ENCODE results near the gene TBRG4. TPM values are rescaled to one million over a fixed set of nuclear protein-coding genes. Genes with fewer than 3 reads are reported as not detected.

TBRG4 gene
- polyA plus RNA-seq, 3 donors, result 32.7 to 42.2 (median 38.4) TPM

- peaks cover 45 to 52% of the 10 kb centered on the region in 2 donors for H3K36me3 Mint-ChIP-seq
- peaks cover 1 to 2% (median 2%) of the 10 kb centered on the region in 3 donors for H3K27me3 Mint-ChIP-seq (ENCODE audit: low read depth in 3 of 3)
- peaks cover 59% of the 10 kb centered on the region for H4K20me1 ChIP-seq (ENCODE audit: insufficient read depth, low read length)
- H3K4me1 ChIP-seq (ENCODE audit: control insufficient read depth in 1 of 2, insufficient read depth in 2 of 2, low read length in 2 of 2), result no peaks in the 10 kb centered on the region
- no peak for DNase-seq
- H3K27ac ChIP-seq (ENCODE audit: low read depth in 1 of 2, low read length in 2 of 2), result no peak overlapping the region
- no peaks in the 10 kb centered on the region for H3K27me3 ChIP-seq (ENCODE audit: control insufficient read depth in 2 of 2, insufficient read depth in 2 of 2, low read length in 2 of 2)
- no peak overlapping the region for H3K9ac ChIP-seq (ENCODE audit: insufficient read depth, low read length, poor library complexity, severe bottlenecking)
- no peaks in the 10 kb centered on the region for H3K9me3 Mint-ChIP-seq
- H3K79me2 ChIP-seq (ENCODE audit: insufficient read depth, low read length), result no peaks in the 10 kb centered on the region
- no peaks in the 10 kb centered on the region for H3K4me1 Mint-ChIP-seq
- no peak overlapping the region for H3K4me3 Mint-ChIP-seq
- peaks cover 46 to 54% of the 10 kb centered on the region in 2 donors for H3K36me3 ChIP-seq (replicated peaks in 1 of 2; ENCODE audit: control insufficient read depth in 1 of 2, insufficient read depth in 2 of 2, low read length in 2 of 2)
- peak overlapping the region in 1 of 7 donors; percentile 64 for H3K27ac Mint-ChIP-seq
- H3K4me2 ChIP-seq (replicated peaks; ENCODE audit: extremely low read depth, low read length, poor library complexity, severe bottlenecking), result no peak overlapping the region
- H2AFZ ChIP-seq (ENCODE audit: insufficient read depth, low read depth, low read length, poor library complexity, severe bottlenecking), result no peak overlapping the region
- intact Hi-C loops (cut with micrococcal nuclease), result no loop called here
- TF ChIP-seq, protein P1, sequence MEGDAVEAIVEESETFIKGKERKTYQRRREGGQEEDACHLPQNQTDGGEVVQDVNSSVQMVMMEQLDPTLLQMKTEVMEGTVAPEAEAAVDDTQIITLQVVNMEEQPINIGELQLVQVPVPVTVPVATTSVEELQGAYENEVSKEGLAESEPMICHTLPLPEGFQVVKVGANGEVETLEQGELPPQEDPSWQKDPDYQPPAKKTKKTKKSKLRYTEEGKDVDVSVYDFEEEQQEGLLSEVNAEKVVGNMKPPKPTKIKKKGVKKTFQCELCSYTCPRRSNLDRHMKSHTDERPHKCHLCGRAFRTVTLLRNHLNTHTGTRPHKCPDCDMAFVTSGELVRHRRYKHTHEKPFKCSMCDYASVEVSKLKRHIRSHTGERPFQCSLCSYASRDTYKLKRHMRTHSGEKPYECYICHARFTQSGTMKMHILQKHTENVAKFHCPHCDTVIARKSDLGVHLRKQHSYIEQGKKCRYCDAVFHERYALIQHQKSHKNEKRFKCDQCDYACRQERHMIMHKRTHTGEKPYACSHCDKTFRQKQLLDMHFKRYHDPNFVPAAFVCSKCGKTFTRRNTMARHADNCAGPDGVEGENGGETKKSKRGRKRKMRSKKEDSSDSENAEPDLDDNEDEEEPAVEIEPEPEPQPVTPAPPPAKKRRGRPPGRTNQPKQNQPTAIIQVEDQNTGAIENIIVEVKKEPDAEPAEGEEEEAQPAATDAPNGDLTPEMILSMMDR (IDR thresholded peaks at IDR 0.05), result no peak
- no peak overlapping the region for H3K4me3 ChIP-seq (replicated peaks in 1 of 3; ENCODE audit: low read depth in 2 of 3, low read length in 3 of 3)
- no peaks in the 10 kb centered on the region for H3K9me3 ChIP-seq (replicated peaks in 1 of 2; ENCODE audit: control insufficient read depth in 1 of 2, insufficient read depth in 1 of 2, low read length in 2 of 2)
- 91% methylated on average over 8 of the region's 9 CpGs for WGBS (ENCODE audit: insufficient coverage)
These were observed 33.9 kb downstream of the TBRG4 start for GRCh38 chr7:45077579-45077978.

DNA sequence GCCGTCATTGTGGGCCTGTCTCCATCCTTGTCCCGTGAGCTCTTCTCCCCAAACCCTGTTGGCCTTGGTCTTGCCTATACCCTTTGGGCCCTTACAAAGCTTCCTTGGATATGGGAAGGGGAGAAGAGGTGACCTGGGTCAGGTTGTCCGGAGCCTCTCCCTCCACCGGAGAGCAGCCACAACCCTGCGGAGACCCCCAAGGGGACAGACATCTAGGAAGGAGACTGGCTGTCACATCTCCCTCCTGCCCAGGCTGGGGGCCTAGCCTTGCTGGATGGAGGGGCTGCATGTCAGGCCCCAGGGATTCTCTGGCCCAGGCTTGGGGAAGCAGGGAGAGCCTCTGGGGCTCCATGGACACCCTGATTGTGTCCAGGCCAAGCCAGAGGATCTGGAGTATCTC lies 34.6 kb downstream of the TBRG4 start:
- peaks cover 52 to 58% of the 10 kb centered on the region in 2 donors for H3K36me3 Mint-ChIP-seq

More for the DNA sequence above, 34.6 kb downstream of the TBRG4 start:
- H4K20me1 ChIP-seq (ENCODE audit: insufficient read depth, low read length), result peaks cover 66% of the 10 kb centered on the region
- H3K27me3 ChIP-seq (ENCODE audit: control insufficient read depth in 2 of 2, insufficient read depth in 2 of 2, low read length in 2 of 2), result no peaks in the 10 kb centered on the region
- no peak overlapping the region for H3K27ac ChIP-seq (ENCODE audit: low read depth in 1 of 2, low read length in 2 of 2)
- Mint-ChIP-seq H3K27ac (peak overlapping the region in 1 of 7 donors; percentile 60), H3K9me3 (no peaks in the 10 kb centered on the region), H3K4me1 (peaks cover 5% of the 10 kb centered on the region), H3K4me3 (no peak overlapping the region), H3K27me3 (ENCODE audit: low read depth in 3 of 3) (peaks cover 0 to 2% (median 2%) of the 10 kb centered on the region in 3 donors)
- no peak for DNase-seq
- intact Hi-C loops (cut with micrococcal nuclease), result no loop called here
- no peaks in the 10 kb centered on the region for H3K9me3 ChIP-seq (replicated peaks in 1 of 2; ENCODE audit: control insufficient read depth in 1 of 2, insufficient read depth in 1 of 2, low read length in 2 of 2)
- H3K9ac ChIP-seq (ENCODE audit: insufficient read depth, low read length, poor library complexity, severe bottlenecking), result no peak overlapping the region
- no peak overlapping the region for H2AFZ ChIP-seq (ENCODE audit: insufficient read depth, low read depth, low read length, poor library complexity, severe bottlenecking)
- peaks cover under 1 to 6% of the 10 kb centered on the region in 2 donors for H3K4me1 ChIP-seq (ENCODE audit: control insufficient read depth in 1 of 2, insufficient read depth in 2 of 2, low read length in 2 of 2)
- H3K79me2 ChIP-seq (ENCODE audit: insufficient read depth, low read length), result no peaks in the 10 kb centered on the region
- H3K36me3 ChIP-seq (replicated peaks in 1 of 2; ENCODE audit: control insufficient read depth in 1 of 2, insufficient read depth in 2 of 2, low read length in 2 of 2), result peaks cover 52 to 61% of the 10 kb centered on the region in 2 donors
- H3K4me3 ChIP-seq (replicated peaks in 1 of 3; ENCODE audit: low read depth in 2 of 3, low read length in 3 of 3), result no peak overlapping the region
- 100% methylated on average over 4 of the region's 5 CpGs for WGBS (ENCODE audit: insufficient coverage)
- H3K4me2 ChIP-seq (replicated peaks; ENCODE audit: extremely low read depth, low read length, poor library complexity, severe bottlenecking), result no peak overlapping the region
- TF ChIP-seq, protein P1 (IDR thresholded peaks at IDR 0.05), result no peak
